IgD-negative memory B cell (primary cell): ENCODE data around the gene VPS52. TPM values are rescaled to one million over a fixed set of nuclear protein-coding genes. Genes with fewer than 3 reads are reported as not detected.

Experiments used
- H3K27ac Mint-ChIP-seq, 3 donors: one replicate each; pipeline ENCODE4 v1.8.0; 2020 to 2022; ENCODE audit warnings: mild to moderate bottlenecking in 3 of 3, mixed read lengths in 3 of 3, moderate library complexity in 1 of 3
- H3K27me3 Mint-ChIP-seq: one replicate; pipeline ENCODE4 v1.8.0; 2021; ENCODE audit warnings: mixed read lengths
- H3K36me3 Mint-ChIP-seq: one replicate; pipeline ENCODE4 v1.8.0; 2020; ENCODE audit warnings: mild to moderate bottlenecking, mixed read lengths
- H3K4me1 Mint-ChIP-seq, 3 donors: one replicate each; pipeline ENCODE4 v1.8.0; 2020 to 2022; ENCODE audit warnings: mixed read lengths in 3 of 3, mild to moderate bottlenecking in 1 of 3
- H3K4me3 Mint-ChIP-seq, 4 donors: one replicate each; pipeline ENCODE4 v1.8.0; 2020 to 2022; ENCODE audit warnings: mild to moderate bottlenecking in 4 of 4, mixed read lengths in 4 of 4, moderate library complexity in 3 of 4
- H3K9me3 Mint-ChIP-seq, 3 donors: one replicate each; pipeline ENCODE4 v1.8.0; 2020 to 2021; ENCODE audit warnings: mixed read lengths in 3 of 3, mild to moderate bottlenecking in 1 of 3
- polyA plus RNA-seq: library from polyadenylated mRNA; unstranded; fragments of 300-500 nt; fragmentation: Illumina TruSeq; gene quantifications from one replicate; pipeline ENCODE4 v1.2.3, GENCODE V29; 2021

Gene VPS52, protein sequence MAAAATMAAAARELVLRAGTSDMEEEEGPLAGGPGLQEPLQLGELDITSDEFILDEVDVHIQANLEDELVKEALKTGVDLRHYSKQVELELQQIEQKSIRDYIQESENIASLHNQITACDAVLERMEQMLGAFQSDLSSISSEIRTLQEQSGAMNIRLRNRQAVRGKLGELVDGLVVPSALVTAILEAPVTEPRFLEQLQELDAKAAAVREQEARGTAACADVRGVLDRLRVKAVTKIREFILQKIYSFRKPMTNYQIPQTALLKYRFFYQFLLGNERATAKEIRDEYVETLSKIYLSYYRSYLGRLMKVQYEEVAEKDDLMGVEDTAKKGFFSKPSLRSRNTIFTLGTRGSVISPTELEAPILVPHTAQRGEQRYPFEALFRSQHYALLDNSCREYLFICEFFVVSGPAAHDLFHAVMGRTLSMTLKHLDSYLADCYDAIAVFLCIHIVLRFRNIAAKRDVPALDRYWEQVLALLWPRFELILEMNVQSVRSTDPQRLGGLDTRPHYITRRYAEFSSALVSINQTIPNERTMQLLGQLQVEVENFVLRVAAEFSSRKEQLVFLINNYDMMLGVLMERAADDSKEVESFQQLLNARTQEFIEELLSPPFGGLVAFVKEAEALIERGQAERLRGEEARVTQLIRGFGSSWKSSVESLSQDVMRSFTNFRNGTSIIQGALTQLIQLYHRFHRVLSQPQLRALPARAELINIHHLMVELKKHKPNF
- polyA plus RNA-seq, result 18.4 TPM

DNA sequence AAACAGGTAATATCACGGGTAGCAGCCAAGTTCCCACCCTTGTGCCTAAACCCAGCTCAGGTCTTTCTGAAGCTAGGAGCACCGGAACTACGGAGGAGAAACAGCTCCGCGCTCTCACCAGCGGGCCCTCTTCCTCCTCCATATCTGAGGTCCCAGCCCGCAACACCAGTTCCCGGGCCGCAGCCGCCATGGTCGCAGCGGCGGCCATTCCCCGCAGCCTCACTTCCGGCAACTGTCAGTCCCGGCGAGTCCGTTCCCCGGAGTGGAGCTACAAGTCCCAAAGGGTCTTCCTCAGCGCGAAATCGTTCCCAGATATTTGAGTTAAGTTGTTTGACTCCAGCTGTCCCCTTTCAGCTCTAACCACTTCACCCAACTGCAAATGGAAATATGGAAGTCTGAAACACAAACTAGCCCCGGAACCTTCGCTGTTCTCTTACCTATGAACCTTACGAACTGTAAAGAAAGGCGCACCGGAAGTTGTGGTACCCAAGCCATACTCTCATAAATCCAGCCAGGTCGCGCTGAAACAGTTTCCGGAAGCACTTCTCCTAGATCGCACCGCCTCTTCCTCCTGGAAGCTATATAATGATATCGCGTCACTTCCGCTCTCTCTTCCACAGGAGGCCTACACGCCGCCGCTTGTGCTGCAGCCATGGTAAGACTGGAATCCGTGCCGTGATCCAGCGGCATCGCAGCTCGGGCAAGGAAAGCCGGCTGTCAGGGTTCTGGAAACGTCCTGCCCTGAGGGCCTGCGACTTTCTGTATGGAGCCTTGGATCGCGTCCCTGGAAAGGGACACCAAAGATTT lies at the start of gene VPS52, which contains the start of gene RPS18:
Gene VPS52, minus strand, starts transcription at position 409 of the 807 bp plus-strand sequence. Its CDS starts 201 bp downstream, at position 208.
Gene RPS18, plus strand, starts transcription at position 608 of the 807 bp plus-strand sequence. Its CDS starts 45 bp downstream, at position 653.
- Mint-ChIP-seq H3K9me3 (no peaks in the 10 kb centered on the region), H3K27me3 (no peaks in the 10 kb centered on the region), H3K36me3 (peaks cover 5% of the 10 kb centered on the region), H3K4me3 (peak within 1 kb of the TSS; percentile 98 to 100 (median 99)), H3K4me1 (peaks cover 33 to 50% (median 42%) of the 10 kb centered on the region in 3 donors), H3K27ac (peak within 1 kb of the TSS; percentile 98 to 100 (median 99))

DNA sequence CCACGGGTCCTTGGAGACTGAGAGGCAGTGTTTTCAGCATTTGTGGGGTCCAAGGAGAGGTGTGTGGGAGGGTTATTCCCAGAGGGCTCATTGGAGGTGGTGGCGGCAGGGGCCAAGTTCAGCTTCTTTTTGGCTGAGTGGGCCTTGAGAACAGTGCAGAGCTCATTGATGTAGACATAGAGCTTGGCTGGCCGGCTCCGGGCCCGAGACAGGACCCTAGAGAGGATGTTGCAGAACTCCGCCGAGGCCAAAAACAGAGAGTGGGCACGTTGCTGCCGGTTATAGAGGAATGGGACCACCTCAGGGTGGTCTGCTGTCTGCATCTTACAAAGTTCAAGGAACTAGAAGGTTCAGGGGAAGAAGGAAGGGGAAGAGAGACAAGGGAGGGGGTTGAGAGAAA lies 49.6 kb upstream of the VPS52 start:
- Mint-ChIP-seq H3K4me1 (peaks cover 22 to 47% (median 42%) of the 10 kb centered on the region in 3 donors), H3K4me3 (peak overlapping the region; percentile 83 to 100 (median 98)), H3K27me3 (no peaks in the 10 kb centered on the region), H3K27ac (peak overlapping the region in 2 of 3 donors; percentile 53 to 98), H3K36me3 (peaks cover 6% of the 10 kb centered on the region), H3K9me3 (no peaks in the 10 kb centered on the region)

DNA sequence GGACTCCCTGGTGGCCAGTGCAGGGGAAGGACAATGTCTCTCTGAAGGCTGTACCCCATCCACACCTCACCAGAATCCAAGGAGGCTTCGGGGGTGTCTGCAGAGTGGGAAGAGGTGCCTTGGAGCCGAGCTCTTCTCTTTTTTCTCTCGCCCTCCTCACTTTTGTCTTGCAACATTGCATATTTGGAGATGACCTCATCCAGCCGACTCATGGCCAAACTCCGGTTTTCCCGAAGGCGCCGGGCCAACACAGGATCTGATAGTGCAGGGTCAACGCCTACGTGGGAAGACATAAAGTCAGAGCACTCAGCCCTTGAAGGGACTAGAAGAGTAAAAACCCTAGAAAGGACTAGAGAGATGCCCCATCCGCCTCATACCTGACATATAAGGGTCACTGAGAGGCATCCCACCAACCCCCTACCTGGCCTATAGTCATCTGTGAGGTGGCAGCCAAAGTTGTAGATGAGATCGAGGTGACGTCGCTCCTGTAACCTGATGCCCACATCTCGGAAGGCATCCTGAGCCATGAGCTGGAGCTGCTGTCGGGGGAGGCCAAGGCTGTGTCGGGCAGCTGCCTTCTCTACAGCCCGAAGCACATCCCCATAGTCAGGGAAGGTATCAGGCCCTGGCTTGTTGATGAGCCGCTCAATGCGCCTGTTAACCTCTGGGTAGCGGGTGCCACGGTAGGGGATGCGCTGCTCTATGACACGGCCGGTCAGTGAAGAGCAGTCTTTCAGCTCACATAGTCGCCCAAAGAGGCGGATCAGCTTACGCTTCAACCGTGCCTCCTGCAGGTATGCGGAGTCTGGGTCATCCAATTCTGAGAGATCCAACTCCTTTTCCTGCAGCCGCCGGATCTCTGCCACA lies 48.9 kb upstream of the VPS52 start:
- Mint-ChIP-seq H3K36me3 (peaks cover 6% of the 10 kb centered on the region), H3K4me3 (peak overlapping the region; percentile 87 to 100 (median 98)), H3K4me1 (peaks cover 18 to 47% (median 40%) of the 10 kb centered on the region in 3 donors), H3K27me3 (no peaks in the 10 kb centered on the region), H3K9me3 (no peaks in the 10 kb centered on the region), H3K27ac (peak overlapping the region in 2 of 3 donors; percentile 72 to 98)

DNA sequence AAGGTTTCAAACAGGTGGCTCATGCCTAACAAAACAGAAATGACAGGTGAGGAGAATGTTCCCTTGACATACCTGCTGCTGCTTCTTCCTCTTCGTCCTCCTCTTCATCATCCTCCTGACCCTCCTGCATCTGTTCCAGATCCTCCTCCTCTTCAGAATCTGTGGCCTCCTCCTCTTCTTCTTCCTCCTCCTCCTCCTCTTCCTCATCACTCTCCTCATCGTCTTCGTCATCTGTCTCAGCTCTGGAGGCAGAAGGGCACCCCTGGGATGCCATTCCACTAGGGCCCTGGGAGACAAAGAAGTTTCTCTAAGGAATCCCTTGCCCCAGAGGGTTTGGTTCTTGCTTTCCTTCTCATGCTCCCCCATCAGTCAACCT lies 48.3 kb upstream of the VPS52 start:
- no peaks in the 10 kb centered on the region for H3K9me3 Mint-ChIP-seq
- H3K27ac Mint-ChIP-seq, result peak overlapping the region in 2 of 3 donors; percentile 72 to 98
- peaks cover 6% of the 10 kb centered on the region for H3K36me3 Mint-ChIP-seq
- H3K4me1 Mint-ChIP-seq, result peaks cover 18 to 51% (median 44%) of the 10 kb centered on the region in 3 donors
- H3K4me3 Mint-ChIP-seq, result peak overlapping the region; percentile 30 to 95 (median 58)
- no peaks in the 10 kb centered on the region for H3K27me3 Mint-ChIP-seq

DNA sequence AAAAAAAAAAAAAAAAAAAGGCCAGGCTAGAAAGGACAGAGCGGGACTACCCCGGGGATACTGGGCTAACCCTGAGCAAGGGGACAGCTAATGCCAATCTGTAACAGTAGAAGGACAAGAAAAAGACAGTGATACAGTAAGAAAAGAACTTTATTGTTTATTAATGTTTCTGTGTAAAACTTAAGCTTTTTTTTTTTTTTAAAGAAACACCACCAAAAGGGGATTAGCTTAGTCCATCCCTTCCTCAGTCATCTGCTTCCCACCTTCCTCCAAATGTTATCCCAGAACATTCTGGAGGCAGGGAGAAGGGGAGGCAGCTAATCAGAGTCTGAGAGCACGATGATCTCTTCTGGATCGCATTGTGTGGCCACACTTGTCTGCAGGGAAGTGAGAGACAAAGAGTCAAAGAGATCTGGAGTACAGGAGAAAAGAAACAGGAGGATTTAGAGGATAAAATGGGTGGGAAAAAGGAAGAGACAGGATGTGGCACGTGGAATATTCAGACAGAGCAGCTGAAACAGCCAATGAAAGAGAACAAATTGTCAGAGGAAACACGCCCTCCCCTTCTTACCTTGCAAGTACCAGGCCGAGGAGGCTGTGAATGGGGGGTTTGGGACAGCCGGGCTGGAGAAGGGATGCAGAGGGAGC lies 46.9 kb upstream of the VPS52 start:
- H3K36me3 Mint-ChIP-seq, result peaks cover 6% of the 10 kb centered on the region
- H3K4me1 Mint-ChIP-seq, result peaks cover 11 to 52% (median 46%) of the 10 kb centered on the region in 3 donors
- no peaks in the 10 kb centered on the region for H3K9me3 Mint-ChIP-seq
- H3K4me3 Mint-ChIP-seq, result peak overlapping the region; percentile 97 to 100 (median 100)
- peak overlapping the region; percentile 98 to 99 (median 98) for H3K27ac Mint-ChIP-seq
- H3K27me3 Mint-ChIP-seq, result no peaks in the 10 kb centered on the region

DNA sequence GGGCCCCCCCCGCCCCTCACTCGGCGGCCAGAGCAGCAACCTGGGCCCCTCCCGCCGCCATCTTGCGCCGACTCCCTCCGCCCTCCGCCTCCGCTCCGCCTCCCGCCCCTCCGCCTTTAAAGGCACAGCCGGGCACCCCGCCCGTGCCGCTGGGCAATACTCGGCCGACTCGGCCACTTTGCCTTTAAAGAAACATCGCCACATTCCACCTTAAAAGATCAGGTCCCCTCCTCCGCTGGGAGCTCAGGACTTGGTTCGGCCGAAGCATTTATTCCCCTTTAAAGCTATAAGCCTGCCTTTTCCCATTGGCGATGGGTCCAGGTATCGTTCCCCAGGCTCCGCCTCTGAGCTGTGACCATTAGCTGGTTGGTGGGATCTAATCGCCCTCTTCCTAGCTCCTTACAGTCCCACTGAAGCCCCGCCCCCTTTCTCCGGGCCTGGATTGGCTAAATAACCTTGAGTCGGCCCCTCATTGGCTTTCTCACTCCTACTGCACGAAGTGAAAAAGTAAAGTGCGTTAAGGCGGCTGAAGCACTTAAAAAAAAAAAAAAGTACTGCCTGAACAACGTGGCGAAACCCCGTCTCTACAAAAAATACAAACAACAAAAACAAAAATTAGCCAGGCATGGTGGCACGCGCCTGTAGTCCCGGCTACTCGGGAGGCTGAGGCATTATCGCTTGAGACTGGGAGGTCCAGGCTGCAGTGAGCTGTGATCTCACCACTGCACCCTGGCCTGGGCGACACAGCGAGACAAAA lies 46.2 kb upstream of the VPS52 start, which contains the start of gene ZBTB22:
Gene ZBTB22, minus strand, starts transcription at position 76 of the 757 bp plus-strand sequence. CDS start 828 bp downstream, outside the sequence.
- H3K4me1 Mint-ChIP-seq, result peaks cover 9 to 52% (median 45%) of the 10 kb centered on the region in 3 donors
- peak within 1 kb of the TSS; percentile 98 to 99 (median 98) for H3K27ac Mint-ChIP-seq
- peak within 1 kb of the TSS; percentile 97 to 100 (median 100) for H3K4me3 Mint-ChIP-seq
- H3K9me3 Mint-ChIP-seq, result no peaks in the 10 kb centered on the region
- no peaks in the 10 kb centered on the region for H3K27me3 Mint-ChIP-seq
- peaks cover 4% of the 10 kb centered on the region for H3K36me3 Mint-ChIP-seq

DNA sequence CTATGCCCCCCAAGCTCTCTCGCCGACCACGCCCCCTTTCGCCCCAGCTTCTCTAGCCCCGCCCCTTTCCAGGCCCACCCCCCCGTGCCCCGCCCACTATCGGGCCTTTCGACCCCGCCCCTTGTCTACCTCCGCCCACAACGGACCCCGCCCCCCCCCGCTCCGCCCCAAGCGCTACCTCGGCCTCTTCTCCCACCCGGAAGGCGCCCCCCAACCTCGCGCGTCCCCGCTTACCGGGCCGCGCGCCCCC lies 45.7 kb upstream of the VPS52 start:
- peaks cover 7 to 52% (median 47%) of the 10 kb centered on the region in 3 donors for H3K4me1 Mint-ChIP-seq
- peak overlapping the region; percentile 67 to 99 (median 98) for H3K27ac Mint-ChIP-seq
- peaks cover 4% of the 10 kb centered on the region for H3K36me3 Mint-ChIP-seq
- H3K4me3 Mint-ChIP-seq, result peak overlapping the region; percentile 71 to 100 (median 95)
- H3K27me3 Mint-ChIP-seq, result no peaks in the 10 kb centered on the region
- no peaks in the 10 kb centered on the region for H3K9me3 Mint-ChIP-seq

DNA sequence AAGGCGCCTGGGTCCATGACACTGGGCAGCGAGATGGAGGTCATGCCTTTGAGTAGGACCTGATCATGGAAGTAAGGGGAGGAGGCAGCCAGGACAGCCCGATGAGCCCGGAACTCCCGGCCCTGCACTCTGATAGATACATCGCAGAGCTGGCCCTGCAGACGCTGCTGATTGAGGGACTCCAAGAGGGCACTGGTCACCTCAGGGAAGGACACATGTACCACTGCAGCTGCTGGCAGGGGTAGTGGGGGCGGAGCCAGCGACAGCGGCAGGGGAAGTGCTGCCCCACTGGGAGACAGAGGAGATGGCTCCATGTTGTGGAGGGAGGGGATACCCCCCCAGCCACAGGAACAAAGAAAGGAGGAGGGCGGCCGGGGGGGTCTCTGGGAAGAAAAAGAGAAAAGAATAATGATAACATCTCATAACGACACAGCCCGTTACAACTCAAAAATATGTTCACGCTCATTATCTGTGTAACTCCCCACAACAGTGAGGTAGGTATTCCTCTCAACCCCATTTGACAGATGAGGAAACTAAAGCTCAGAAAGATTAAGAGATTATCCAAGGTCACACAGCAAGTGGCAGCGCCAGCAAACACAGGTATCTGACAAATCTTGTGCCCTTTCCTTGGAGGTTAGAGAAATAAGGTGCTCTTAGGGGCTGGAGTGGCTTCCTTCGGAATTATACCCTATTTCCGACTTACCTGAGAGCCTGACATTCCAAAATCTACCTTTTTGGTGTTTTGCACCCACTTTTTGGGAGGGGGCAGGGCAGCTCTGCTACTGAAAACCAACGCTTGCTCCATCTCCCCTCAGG lies 45.1 kb upstream of the VPS52 start:
- H3K36me3 Mint-ChIP-seq, result peaks cover 7% of the 10 kb centered on the region
- peak overlapping the region; percentile 71 to 100 (median 95) for H3K4me3 Mint-ChIP-seq
- peak overlapping the region; percentile 35 to 98 (median 67) for H3K27ac Mint-ChIP-seq
- H3K4me1 Mint-ChIP-seq, result peaks cover 7 to 53% (median 51%) of the 10 kb centered on the region in 3 donors
- H3K27me3 Mint-ChIP-seq, result no peaks in the 10 kb centered on the region
- H3K9me3 Mint-ChIP-seq, result no peaks in the 10 kb centered on the region

DNA sequence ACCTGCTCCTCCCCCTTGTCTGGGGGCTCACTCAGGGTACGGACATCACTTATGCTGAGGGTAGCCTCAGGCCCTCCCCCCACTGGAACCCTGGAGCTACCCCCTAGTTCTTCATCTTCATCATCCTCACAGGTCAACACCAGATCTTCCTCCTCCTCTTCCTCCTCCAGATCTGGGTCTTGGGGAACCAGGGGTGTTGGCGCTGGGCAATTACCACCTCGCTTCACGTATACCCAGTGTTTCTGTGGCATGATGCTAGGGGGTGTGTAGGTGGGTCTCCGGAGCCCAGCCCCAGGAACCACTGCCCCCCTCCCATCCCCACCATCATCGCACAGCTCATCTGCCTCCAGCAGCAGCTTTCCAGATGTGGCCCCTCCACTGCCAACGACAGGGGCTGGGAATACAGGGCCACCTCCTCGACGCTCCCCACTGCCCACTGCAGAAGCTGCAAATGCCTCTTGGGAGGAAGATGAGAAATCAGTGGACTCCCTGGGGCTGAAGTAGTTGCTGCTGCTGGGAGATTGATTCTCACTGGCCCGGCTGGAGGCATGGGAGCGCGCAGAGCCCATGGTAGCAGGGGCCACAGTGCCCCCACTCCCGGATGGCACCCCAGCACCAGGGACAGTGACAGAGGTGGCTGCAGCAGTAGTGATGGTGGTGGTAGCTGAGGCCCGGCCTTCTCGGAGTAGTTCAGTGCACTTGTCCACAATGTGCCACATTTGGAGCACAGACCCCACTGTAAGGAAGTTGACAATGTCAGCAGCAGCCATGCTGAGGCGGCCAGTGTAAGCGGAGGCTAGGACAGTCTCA lies 44.3 kb upstream of the VPS52 start:
- Mint-ChIP-seq H3K27ac (peak overlapping the region; percentile 98 to 100 (median 99)), H3K9me3 (no peaks in the 10 kb centered on the region), H3K4me3 (peak overlapping the region; percentile 76 to 100 (median 98)), H3K36me3 (peaks cover 7% of the 10 kb centered on the region), H3K27me3 (no peaks in the 10 kb centered on the region), H3K4me1 (peaks cover 7 to 51% (median 49%) of the 10 kb centered on the region in 3 donors)

DNA sequence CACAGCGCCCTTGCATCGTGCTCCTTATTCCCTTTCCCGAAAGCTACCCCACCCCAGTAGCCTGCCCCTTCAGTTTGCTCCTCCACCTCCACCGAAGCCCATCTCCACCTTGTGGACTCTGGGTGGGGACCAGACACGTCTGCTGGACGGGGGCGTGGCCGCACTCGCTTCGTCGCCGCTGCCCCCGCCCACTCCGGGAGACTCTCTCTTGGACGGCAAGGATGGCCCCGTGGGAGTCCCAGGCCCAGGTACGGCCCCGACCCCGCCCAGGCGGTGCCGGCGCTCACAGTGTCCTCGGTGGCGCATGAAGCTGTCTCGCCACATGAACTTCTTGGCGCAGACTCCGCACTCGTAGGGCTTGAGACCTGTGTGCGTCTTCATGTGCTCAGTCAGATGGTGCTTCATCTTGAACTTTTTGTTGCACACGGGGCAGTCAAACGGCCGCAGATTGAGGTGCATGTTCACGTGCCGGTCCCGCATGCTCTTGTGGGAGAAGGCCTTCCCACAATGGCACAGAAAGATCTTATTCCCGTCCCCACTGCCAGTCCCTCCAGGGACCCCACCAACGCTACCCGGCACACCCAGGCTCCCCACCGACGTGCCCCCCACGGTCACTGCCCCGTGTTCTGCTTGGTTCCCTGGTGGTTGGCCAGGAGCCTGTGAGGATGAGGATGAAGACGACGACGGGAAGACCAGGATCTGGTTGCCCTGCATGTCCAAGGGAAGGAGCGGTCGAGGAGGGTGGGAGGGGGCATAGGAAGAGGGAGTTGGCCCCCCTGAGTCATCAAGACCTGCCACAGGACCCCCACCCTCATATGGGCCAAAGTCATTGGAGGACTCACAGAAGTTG lies 43.5 kb upstream of the VPS52 start:
- H3K27me3 Mint-ChIP-seq, result no peaks in the 10 kb centered on the region
- peaks cover 7% of the 10 kb centered on the region for H3K36me3 Mint-ChIP-seq
- peak overlapping the region; percentile 98 to 100 (median 99) for H3K27ac Mint-ChIP-seq
- H3K9me3 Mint-ChIP-seq, result no peaks in the 10 kb centered on the region
- peak overlapping the region; percentile 97 to 99 (median 98) for H3K4me3 Mint-ChIP-seq
- peaks cover 10 to 50% (median 43%) of the 10 kb centered on the region in 3 donors for H3K4me1 Mint-ChIP-seq

DNA sequence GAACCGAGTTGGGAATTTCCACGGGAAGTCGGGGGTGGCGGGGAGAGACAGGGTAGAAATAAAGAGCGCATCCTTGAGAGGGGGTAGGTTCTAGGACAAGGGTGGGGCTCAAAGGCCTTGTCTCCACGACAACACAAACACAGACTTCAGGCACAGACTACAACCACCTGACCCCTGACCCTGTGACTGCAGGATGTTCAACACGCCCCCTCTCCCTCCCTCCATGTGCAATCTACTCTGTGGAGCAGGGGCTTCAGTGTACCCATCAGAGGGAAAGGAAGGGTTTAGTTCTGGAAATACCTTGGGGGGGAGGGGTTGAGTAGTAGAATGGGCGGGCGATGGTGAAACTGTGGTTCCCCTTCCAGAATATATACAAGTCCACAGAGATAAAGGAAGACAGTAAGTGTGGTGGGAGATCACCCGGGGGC lies 42.9 kb upstream of the VPS52 start:
- Mint-ChIP-seq H3K4me3 (peak overlapping the region; percentile 97 to 99 (median 98)), H3K27me3 (no peaks in the 10 kb centered on the region), H3K36me3 (peaks cover 5% of the 10 kb centered on the region), H3K27ac (peak overlapping the region; percentile 98 to 100 (median 99)), H3K9me3 (no peaks in the 10 kb centered on the region), H3K4me1 (peaks cover 10 to 44% (median 38%) of the 10 kb centered on the region in 3 donors)
